HG03521 (cell line): Measurements from ENCODE around the gene MYH4.

ENCODE experiments used
- ATAC-seq: cut with Tn5 transposase; IDR thresholded peaks from one replicate; pipeline ENCODE4 v1.9.1; 2021; ENCODE audit warnings: mild to moderate bottlenecking, moderate library complexity; ENCODE audit not compliant: unreplicated experiment

Gene MYH4

DNA sequence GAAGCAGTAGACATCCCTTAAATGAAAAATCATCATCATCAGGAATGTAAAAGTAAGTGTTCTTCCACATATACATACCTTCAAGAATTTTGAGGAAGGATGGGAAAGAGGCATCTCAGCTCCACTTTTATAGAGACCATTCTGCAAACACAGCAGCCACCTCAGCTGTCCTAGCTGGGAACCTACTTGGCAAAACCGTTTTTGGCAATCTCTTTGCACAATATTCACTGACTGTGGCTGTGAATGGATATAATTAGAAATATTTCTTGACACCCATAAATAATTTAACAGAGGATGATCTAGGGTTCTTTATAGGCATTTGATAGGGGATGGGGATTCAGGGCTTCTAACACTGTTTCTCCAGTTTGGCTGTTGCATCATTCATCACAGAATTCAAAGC lies at the start of gene MYH4:
TSS of gene MYH4 (minus strand) at position 101 of the 400 bp plus-strand sequence. CDS start 2,814 bp downstream, outside the sequence.
- ATAC-seq = no peak

DNA sequence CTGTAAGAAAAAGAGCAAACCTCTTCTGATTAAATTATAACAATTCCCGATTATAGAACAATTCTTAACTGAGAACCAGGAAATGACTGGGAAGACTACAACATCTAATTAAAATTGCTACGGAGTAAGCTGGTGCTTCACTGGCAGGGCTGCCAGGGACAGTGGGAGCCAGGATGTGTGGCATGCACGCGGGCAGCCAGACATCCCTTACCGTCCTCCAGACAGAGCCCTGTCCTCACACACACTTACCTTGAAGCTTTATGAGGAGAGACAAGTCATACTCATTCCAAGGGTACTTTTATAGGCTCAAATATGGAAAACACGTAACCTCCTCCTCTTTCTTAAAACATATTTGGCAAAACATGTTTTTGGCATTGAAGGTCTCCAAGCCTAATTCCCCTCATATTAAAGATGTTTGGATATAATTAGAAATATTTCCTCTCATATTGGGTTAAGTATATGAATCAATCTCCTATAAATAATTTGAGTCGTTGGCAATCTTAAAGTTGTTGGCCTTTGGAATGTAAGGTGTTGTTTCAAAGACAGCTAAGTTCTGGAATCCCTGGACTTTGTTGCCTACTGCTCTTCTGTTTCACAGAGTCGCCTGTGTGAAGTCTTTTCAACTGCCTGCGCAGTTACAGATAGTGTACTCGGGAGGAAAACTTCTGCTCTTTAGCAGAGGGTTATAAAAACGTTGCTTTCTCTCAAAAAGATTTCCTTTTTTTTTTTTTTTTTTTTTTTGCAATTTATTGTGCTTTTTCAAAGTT lies 49.1 kb upstream of the MYH4 start, which contains the start of gene MYH1:
TSS of gene MYH1 (minus strand) at position 272 of the 767 bp plus-strand sequence. CDS start 1,900 bp downstream, outside the sequence.
- no peak for ATAC-seq

DNA sequence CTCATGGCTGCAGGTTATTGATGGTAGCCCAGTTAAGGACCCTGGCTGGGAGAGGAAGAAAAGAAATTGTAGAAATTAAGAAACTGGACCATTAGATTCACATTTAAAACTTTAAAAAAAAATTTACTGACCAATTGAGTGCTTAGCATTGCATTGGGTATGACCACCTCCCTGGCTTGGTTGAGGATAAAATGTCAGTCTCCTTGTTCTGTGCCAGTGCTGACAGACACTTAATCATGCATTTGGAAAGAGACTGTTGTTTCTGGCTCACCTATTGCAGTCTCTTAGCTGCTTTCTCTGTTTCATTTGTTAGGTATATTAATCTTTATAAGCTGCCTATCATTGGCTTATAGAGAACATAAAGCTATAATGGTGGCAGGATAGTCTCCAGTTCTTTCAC lies 47.3 kb upstream of the MYH4 start:
- ATAC-seq = no peak

DNA sequence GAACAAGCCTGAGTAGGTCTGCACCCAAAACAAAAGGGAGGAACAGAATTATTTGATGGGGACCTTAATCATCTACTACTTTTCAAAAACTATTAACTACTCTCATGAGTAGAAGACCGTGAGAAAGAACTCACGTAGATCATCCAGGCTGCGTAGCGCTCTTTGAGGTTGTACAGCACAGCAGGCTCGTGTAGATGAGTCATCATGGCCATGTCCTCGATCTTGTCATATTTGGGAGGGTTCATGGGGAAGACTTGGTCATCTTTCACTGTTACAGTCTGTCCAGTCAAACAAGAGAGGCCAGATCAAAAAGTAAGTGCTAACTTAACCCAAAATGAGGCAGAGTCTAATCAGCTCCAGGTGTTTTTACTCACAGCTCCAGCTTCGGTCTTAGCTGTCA lies 46.7 kb upstream of the MYH4 start:
- no peak for ATAC-seq

DNA sequence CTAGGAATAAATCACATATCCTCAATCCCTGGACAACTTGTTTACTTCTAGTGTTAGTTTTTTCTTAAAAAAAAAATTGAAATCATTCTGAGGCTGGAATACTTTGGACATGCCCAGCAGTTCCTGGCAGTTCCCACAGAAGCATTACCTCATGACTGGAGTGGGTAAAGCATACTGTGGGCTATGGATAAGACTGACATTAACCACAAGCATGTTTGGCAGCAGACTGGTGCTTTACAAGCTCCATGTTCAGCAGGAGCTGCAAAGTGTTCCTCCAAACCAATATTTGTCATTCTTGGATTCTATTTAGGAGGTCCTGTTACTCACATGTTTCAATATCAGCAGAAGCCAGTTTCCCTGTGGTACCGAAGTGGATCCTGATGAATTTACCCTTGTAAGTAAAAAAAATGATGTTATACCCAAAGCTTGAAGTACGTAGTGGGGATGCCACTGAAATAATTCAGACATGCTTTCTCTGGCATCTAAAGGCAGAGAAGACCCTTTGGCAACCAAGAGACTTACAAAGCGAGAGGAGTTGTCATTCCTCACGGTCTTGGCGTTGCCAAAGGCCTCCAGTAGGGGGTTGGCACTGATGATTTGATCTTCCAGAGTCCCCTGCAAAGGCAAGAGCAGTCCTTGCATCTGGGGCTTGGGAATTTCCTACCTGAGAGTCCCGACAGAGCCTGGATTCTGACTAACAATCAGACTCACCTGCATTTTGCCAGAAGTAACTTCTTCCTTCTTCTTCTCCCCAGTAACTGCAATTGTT lies 44.1 kb upstream of the MYH4 start:
- no peak for ATAC-seq

GRCh38 chr17:10512856-10513255 lies 43.5 kb upstream of the MYH4 start:
- ATAC-seq = no peak

GRCh38 chr17:10499950-10500349 lies 30.6 kb upstream of the MYH4 start:
- ATAC-seq = no peak

GRCh38 chr17:10492004-10492403 lies 22.6 kb upstream of the MYH4 start:
- ATAC-seq = no peak

DNA sequence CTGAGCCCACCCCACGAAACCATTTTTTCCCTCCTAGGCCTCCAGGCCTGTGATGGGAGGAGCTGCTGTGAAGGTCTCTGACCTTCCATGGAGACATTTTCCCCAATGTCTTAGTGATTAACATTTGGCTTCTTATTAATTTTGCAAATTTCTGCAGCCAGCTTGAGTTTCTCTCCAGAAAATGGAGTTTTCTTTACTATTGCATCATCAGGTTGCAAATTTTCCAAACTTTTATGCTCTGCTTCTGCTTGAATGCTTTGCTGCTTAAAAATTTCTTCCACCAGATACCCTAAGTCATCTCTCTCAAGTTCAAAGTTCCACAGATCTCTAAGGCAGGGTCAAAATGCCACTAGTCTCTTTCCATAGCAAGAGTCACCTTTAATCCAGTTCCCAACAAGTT lies 12.9 kb upstream of the MYH4 start:
- no peak for ATAC-seq

- ATAC-seq = no peak
Observed at GRCh38 chr17:10477701-10478100, 8.3 kb upstream of the MYH4 start.

- no peak for ATAC-seq
Observed at GRCh38 chr17:10474536-10474935, 5.2 kb upstream of the MYH4 start.

GRCh38 chr17:10471858-10472257 lies 2.5 kb upstream of the MYH4 start:
- no peak for ATAC-seq

DNA sequence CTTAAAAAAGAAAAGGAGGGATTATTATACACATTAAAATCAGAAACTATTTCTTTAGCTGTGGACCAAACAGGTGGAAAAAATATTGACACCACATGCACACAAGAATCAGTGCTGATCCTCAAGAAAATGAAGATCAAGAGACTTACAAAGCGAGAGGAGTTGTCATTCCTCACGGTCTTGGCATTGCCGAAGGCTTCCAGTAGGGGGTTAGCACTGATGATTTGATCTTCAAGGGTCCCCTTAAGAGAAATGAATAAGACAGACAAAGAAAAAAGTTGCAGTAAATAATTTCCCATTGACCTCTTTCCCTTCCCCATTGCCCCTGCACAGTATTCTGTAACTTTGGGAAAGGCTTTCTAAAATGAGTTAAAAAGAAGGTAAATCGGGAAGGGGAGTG lies 6.0 kb downstream of the MYH4 start:
- no peak for ATAC-seq

- no peak for ATAC-seq
Observed at GRCh38 chr17:10460062-10460461, 9.3 kb downstream of the MYH4 start.

GRCh38 chr17:10458701-10459100 lies 10.7 kb downstream of the MYH4 start:
- ATAC-seq = no peak

DNA sequence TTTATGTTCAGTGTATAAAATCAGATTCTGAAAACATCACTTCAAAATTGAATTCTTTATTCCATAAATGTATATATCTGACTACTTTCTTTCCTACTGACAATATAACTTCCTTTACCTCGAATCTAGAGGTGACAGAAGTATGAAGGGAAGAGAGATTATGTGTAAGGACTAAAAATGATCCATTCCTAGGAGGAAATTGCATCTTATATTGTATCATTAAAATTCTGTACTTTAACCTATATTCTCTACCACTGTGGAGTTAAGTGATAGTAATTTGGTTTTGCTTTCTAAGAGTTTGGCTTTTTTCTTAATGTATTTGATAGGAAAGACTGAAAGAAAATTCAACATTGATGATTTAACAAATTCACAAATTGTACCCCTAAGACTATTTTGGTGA lies 11.4 kb downstream of the MYH4 start:
- ATAC-seq = no peak

DNA sequence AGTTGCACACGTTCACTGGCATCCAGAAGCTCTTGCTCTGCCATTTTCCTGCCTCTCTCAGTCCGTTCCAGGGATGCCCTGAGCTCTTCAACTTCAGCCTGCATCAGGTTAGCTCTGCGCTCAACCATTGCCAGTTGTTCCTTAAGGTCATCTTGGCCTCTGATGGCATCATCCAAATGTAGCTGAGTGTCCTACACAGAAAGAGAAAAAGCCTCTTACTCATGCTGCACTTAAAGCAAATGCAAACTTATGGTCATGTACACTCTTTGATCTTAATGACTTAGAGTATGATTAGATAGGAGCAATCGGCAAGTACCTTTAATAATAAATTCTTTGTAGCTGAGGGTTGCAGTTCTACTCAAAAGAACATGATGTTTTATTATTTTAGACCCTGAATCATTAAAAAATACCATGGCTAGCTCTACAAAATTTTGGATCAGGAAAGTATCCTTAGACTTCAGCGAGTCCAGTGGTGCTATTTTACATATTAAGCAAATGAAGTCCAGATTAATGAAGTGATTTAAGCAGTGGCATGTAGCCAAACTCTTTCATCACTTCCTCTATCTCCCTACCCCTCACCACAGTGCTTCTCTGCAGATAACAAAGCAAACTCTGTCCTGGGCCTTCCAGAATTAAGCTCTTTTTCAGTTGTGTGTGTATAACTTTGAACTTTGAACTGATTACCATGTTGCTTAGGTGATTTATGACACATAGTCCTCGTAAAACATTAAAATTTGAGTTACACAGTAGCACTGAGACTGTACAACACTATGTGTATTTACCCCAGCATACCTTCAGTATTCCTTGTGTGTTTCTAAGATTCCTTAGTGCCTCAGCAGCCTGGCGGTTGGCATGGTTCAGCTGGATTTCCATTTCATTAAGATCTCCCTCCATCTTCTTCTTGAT lies 22.1 kb downstream of the MYH4 start:
- ATAC-seq = no peak

DNA sequence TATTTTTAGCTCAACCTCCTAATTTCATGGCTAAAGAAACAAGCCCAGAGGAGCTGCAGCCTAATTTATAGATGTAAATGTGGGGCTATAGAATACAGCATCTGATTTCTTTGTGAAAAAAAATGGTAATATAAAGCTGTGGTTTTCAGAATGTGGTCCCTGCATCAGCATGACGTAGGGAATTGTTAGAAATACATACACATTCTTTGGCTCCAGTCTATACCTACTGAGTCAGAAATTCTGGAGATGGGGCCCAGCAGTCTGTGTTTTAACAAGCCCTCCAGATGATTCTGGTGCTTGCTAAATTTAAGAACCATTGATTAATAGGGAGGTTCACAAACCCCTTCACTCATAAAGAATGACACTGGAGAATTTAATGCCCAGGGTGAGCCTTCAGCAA lies 29.5 kb downstream of the MYH4 start:
- no peak for ATAC-seq

- no peak for ATAC-seq
Observed at GRCh38 chr17:10435096-10435495, 34.3 kb downstream of the MYH4 start.

DNA sequence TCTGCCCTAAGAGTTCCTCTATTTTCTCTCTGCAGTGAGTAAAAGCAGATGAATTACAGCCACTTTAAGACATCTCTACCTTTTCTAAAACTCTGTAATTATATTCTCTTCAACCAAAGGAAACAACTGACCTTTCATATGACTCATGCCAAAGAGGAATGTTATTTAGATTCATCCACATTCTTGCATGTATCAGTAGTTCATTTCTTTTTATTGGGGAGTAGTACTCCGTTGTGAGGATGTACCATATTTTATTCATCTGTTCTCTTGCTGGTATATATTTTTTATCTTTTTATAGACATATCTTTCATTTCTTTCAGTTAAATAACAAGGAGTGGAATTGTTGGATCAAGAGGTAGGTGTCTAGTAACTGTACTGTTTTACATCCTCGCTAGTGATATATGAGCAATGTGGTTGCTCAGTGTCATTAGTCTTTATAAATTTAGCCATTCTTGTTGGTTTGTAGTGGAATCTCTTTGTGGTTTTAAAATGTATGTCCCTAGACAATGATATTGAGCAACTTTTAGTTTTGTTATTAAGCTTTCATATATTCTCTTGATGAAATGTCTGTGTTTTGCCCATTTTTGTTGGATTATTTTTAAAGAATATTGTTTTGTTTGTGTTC lies 39.8 kb downstream of the MYH4 start:
- ATAC-seq = no peak

- ATAC-seq = no peak
Observed at GRCh38 chr17:10428781-10429180, 40.6 kb downstream of the MYH4 start.
